Body of pancreas (tissue), 4 donors: ENCODE measurements around the gene RAB25. TPM values are rescaled to one million over a fixed set of nuclear protein-coding genes. Genes with fewer than 3 reads are reported as not detected.

Experiments used
- ATAC-seq: fragments of 150-250 bp; one replicate; pipeline ENCODE4 v1.9.1; 2016
- DNase-seq, 4 donors: peaks; one replicate each; pipeline ENCODE4 v3.0.0-alpha.2; 2019
- H3K27ac ChIP-seq, 4 donors: fragments of 200-600 bp; sonication (generic); 1 replicate in 3 of 4; 2 replicates in 1 of 4; pipeline versions ENCODE4 v1.5.1 to v1.6.1; 2016 to 2019; ENCODE audit warnings: mild to moderate bottlenecking in 1 of 4, mixed read lengths in 1 of 4, moderate library complexity in 1 of 4
- H3K27me3 ChIP-seq, 2 donors: fragments of 200-600 bp; sonication (generic); one replicate each; pipeline ENCODE4 v1.6.0; 2016; ENCODE audit warnings: mild to moderate bottlenecking in 1 of 2
- H3K36me3 ChIP-seq, 2 donors: fragments of 200-600 bp; sonication (generic); replicated peaks in 1 of 2; 2 replicates each; pipeline ENCODE4 v1.5.1; 2016; ENCODE audit warnings: low read depth in 2 of 2; ENCODE audit not compliant: insufficient read depth in 1 of 2
- H3K4me1 ChIP-seq: fragments of 200-600 bp; sonication (generic); one replicate; pipeline ENCODE4 v1.6.0; 2016
- H3K4me3 ChIP-seq, 2 donors: fragments of 200-600 bp; sonication (generic); 1 replicate in 1 of 2; 2 replicates in 1 of 2; pipeline ENCODE4 v1.5.1; 2016 to 2019
- H3K9me3 ChIP-seq, 3 donors: fragments of 200-600 bp; sonication (generic); 1 replicate in 2 of 3; 2 replicates in 1 of 3; pipeline ENCODE4 v1.5.1; 2016
- CTCF ChIP-seq, 7 experiments: fragments of 450-650 bp in 4 of 7; fragments of 200-600 bp in 3 of 7; sonication (generic) in 3 of 7; IDR thresholded peaks; one replicate each; pipeline ENCODE4 v1.5.1; 2016 to 2019; ENCODE audit warnings: antibody characterized with exemption in 7 of 7
- POLR2A ChIP-seq, 3 donors: fragments of 450-650 bp; IDR thresholded peaks; one replicate each; pipeline ENCODE4 v1.6.1; 2016; ENCODE audit warnings: antibody characterized with exemption in 3 of 3, mild to moderate bottlenecking in 2 of 3
- WGBS, 2 donors: methylation state at CpG; one replicate each; pipeline ENCODE4 v1.1.5; 2017; 5-methylcytosine and 5-hydroxymethylcytosine counted together
- intact Hi-C: fragments of 100-400 bp; cut with DNase I; formaldehyde crosslinking; loops from one replicate; pipeline ENCODE4 v1.15.1; 2023
- total RNA-seq, 2 donors: library from RNA; depleted of rRNA; stranded (reverse); fragments of >200 nt; gene quantifications; one replicate each; pipeline ENCODE4 v1.1.0, GENCODE V29; 2016

RAB25 gene
- total RNA-seq, 2 donors from 2014 or later = 31.3 to 66.7 TPM

DNA sequence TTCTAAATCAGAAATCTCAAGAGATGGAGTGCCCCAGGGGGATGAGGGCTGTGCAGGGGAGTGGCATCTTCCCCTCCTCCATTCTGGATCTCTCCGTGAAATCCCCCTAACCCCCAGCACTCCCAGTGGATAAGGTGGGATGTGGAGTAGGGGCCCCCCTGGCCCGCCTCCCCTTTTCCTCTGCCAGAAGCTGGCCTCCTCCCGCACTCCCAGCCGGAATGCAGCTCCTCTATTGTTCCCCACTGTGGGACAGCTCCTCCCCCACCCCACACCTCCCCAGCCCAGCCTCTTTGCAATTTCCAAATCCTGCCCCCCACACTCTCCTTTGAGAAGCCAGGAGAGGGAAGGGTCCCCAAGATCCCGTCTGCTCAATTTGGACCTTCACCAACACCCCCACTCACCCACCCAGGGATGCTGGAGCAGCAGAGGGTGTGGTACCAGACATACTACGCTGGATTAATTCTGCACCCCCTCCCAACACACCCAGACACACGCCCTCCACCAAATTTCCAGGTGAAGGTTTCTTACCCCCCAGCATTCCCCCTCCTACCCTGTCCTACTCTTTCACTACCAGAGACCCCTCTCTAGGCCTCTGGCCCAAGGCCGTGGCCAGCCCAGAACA, 19.4 kb downstream of the RAB25 start:
- 64 to 71% methylated on average over 7 to 8 of the region's 8 CpGs for WGBS, 2 donors
- H3K4me1 ChIP-seq = peaks cover 28% of the 10 kb centered on the region
- TF ChIP-seq POLR2A (IDR thresholded peaks at IDR 0.05) (no peak), CTCF (IDR thresholded peaks at IDR 0.05) (no peak)
- no peak overlapping the region for H3K4me3 ChIP-seq
- no peak for ATAC-seq
- H3K36me3 ChIP-seq = no peaks in the 10 kb centered on the region
- H3K27me3 ChIP-seq = no peaks in the 10 kb centered on the region
- no peak for DNase-seq
- H3K9me3 ChIP-seq = no peaks in the 10 kb centered on the region
- no peak overlapping the region for H3K27ac ChIP-seq
- intact Hi-C loops = no loop called here

DNA sequence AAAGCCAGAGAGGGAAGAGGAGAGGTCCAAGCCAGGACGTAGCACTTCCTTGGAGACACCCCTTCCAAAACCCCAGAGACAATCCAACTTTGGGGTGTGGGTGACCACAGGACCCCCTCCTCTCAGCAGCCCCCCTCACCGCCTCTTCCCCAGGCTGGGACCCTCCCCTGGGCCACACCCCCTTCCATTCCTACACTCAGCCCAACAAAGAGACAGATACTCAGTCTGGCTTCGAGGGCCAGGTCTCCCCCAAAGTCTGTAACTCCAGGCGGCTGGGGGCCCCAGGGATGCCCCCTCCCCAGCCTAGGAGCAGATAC, 19.9 kb downstream of the RAB25 start:
- Histone ChIP-seq H3K27ac (no peak overlapping the region), H3K36me3 (no peaks in the 10 kb centered on the region), H3K4me3 (no peak overlapping the region), H3K4me1 (peaks cover 23% of the 10 kb centered on the region), H3K27me3 (no peaks in the 10 kb centered on the region), H3K9me3 (no peaks in the 10 kb centered on the region)
- intact Hi-C loops = no loop called here
- DNase-seq (no peak), ATAC-seq (no peak)
- no peak for TF ChIP-seq POLR2A (IDR thresholded peaks at IDR 0.05)
- TF ChIP-seq CTCF (IDR thresholded peaks at IDR 0.05) = no peak
- 59 to 80% methylated on average over 2 to 4 of the region's 4 CpGs for WGBS, 2 donors

DNA sequence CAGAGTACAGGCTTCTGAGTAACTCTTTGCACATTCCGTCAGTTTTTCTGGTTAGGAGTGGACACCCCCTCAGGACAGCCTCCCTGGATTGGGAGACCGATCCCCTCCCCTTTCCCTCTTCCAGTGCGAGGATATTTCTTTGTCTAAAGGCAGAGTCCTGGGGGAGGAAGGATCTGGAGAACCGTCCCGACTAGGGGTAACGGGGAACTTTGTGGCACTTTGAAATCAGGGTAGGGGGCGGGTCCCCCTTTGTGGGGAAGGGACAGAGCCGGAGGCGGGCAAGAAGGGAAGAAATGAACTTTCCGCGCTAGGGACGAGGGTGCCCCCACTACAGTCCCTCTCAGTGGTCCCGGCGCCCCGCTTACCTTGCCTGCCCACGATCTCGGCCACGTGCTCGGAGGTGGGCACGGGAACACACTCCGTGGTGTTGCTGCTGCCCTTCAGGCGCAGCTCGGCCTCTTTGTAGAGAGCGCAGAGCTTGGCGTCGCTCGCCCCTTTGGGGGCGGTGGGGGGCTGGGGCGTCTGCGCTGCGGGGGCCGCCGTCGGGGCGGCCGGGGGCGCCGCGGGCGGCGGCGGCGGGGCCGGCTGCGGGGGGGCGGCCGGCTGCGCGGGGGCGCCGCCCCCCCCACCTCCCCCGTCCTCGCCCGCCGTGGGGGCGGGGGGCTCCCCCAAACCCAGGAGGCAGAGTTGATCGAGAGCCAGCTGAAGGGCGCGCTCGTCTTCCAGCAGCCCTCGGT, 20.4 kb downstream of the RAB25 start:
- H3K4me3 ChIP-seq = no peak overlapping the region
- H3K27ac ChIP-seq = no peak overlapping the region
- TF ChIP-seq CTCF (IDR thresholded peaks at IDR 0.05) (no peak), POLR2A (IDR thresholded peaks at IDR 0.05) (no peak)
- no peaks in the 10 kb centered on the region for H3K27me3 ChIP-seq
- peaks cover 18% of the 10 kb centered on the region for H3K4me1 ChIP-seq
- DNase-seq = no peak
- no peaks in the 10 kb centered on the region for H3K9me3 ChIP-seq
- H3K36me3 ChIP-seq = no peaks in the 10 kb centered on the region
- 18 to 32% methylated on average over 8 to 39 of the region's 61 CpGs for WGBS, 2 donors
- no peak for ATAC-seq
- intact Hi-C loops = no loop called here

- Histone ChIP-seq H3K4me1 (peaks cover 23% of the 10 kb centered on the region), H3K27me3 (no peaks in the 10 kb centered on the region), H3K36me3 (no peaks in the 10 kb centered on the region), H3K9me3 (no peaks in the 10 kb centered on the region), H3K27ac (no peak overlapping the region), H3K4me3 (peak overlapping the region; percentile 50 to 93)
- WGBS, 2 donors = 0 to 4% methylated on average over 3 to 7 of the region's 10 CpGs
- intact Hi-C loops = no loop called here
- ATAC-seq (no peak), DNase-seq (no peak)
- TF ChIP-seq POLR2A (IDR thresholded peaks at IDR 0.05) = no peak
- no peak for TF ChIP-seq CTCF (IDR thresholded peaks at IDR 0.05)
Observed at GRCh38 chr1:156081917-156082308, 21.0 kb downstream of the RAB25 start.
